Lower leg skin (tissue), 3 donors: ENCODE results near the gene SLC49A3.

Experiments
- CTCF ChIP-seq, 3 donors: fragments of 450-650 bp; IDR thresholded peaks; one replicate each; pipeline ENCODE4 v1.5.1; 2016; ENCODE audit warnings: antibody characterized with exemption in 3 of 3, mild to moderate bottlenecking in 3 of 3, moderate library complexity in 2 of 3
- POLR2A ChIP-seq, 2 donors: fragments of 450-650 bp; IDR thresholded peaks; one replicate each; pipeline ENCODE4 v1.6.1; 2016 to 2017; ENCODE audit warnings: antibody characterized with exemption in 2 of 2, mild to moderate bottlenecking in 1 of 2, moderate library complexity in 1 of 2

DNA sequence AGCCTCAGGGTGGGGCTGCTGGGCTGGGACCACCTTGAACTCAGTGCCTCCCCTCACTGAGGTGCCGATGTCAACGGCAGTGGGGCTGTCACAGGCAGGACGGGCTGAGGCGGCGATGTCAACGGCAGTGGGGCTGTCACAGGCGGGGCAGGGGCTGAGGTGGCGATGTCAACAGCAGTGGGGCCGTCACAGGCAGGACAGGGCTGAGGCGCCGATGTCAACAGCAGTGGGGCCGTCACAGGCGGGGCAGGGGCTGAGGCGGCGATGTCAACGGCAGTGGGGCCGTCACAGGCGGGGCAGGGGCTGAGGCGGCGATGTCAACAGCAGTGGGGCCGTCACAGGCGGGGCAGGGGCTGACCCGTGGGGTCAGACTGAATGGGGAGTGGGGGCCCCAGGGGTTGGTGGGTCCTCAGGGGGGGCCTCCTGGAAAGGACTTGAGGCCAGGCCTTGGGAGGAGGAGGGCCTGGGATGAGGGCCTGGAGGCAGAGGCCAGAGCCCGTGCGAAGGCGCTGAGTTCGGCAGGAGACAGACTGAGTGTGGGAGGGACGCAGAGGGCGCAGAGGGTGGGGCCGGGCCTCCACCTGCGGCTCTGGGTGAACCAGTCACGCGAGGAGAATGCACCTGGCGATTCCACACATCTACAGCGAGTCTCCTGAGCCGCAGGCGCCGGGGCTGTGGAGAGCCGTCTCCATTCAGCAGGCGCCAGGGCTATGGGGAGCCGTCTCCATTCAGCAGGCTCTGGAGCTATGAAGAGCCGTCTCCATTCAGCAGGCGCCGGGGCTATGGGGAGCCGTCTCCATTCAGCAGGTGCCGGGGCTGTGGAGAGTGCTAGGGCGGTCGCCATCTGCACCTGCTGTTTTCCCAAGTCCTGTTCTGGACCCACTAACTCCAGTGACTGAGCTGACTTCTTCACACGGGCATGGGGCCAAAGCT lies 37.7 kb downstream of the SLC49A3 start:
- no peak for TF ChIP-seq CTCF (IDR thresholded peaks at IDR 0.05)
- no peak for TF ChIP-seq POLR2A (IDR thresholded peaks at IDR 0.05)
